IPS DF 6.9 (cell line): ENCODE measurements around the gene AAGAB.

Experiments
- DNase-seq: peaks from one replicate; pipeline ENCODE4 v3.0.0-alpha.2; 2013; ENCODE audit warnings: low read depth, low spot score
- H3K27ac ChIP-seq: one replicate; pipeline ENCODE4 v1.5.1; 2013; ENCODE audit warnings: low read length, control low read depth
- H3K27me3 ChIP-seq: 2 replicates; pipeline ENCODE4 v1.6.1; 2013; ENCODE audit warnings: mild to moderate bottlenecking, low read length; ENCODE audit not compliant: control insufficient read depth, insufficient read depth
- H3K36me3 ChIP-seq: 2 replicates; pipeline ENCODE4 v1.6.1; 2013; ENCODE audit warnings: low read length; ENCODE audit not compliant: control insufficient read depth, insufficient read depth
- H3K4me1 ChIP-seq: 2 replicates; pipeline ENCODE4 v1.6.1; 2013; ENCODE audit warnings: low read length; ENCODE audit not compliant: control insufficient read depth, insufficient read depth
- H3K4me3 ChIP-seq: 2 replicates; pipeline ENCODE4 v1.5.1; 2013; ENCODE audit warnings: mild to moderate bottlenecking, low read length
- H3K9me3 ChIP-seq: 2 replicates; pipeline ENCODE4 v1.6.1; 2013; ENCODE audit warnings: low read length, inconsistent platforms; ENCODE audit not compliant: control insufficient read depth, insufficient read depth
- WGBS: extraction: QIAGEN DNeasy Blood & Tissue Kit; methylation state at CpG from one replicate; pipeline ENCODE4 v1.1.7; 2013; ENCODE audit warnings: mixed read lengths, missing lambda C conversion rate; ENCODE audit not compliant: insufficient read length, insufficient coverage; 5-methylcytosine and 5-hydroxymethylcytosine counted together

The AAGAB gene

GRCh38 chr15:67183443-67184169, 70.9 kb downstream of the AAGAB start:
- no peaks in the 10 kb centered on the region for H3K9me3 ChIP-seq
- no peak overlapping the region for H3K27ac ChIP-seq
- H3K4me1 ChIP-seq: peaks cover 2% of the 10 kb centered on the region; the same call in 1 of the 2 replicates
- H3K27me3 ChIP-seq: no peaks in the 10 kb centered on the region
- no peak overlapping the region for H3K4me3 ChIP-seq
- peaks cover 3% of the 10 kb centered on the region; the same call in 1 of the 2 replicates for H3K36me3 ChIP-seq
- DNase-seq: no peak
- WGBS: no CpG with 5 or more reads among the region's 7 CpGs

GRCh38 chr15:67181221-67181639, 73.2 kb downstream of the AAGAB start:
- no peak overlapping the region for H3K4me3 ChIP-seq
- no peak overlapping the region for H3K27ac ChIP-seq
- H3K27me3 ChIP-seq: no peaks in the 10 kb centered on the region
- no peak for DNase-seq
- WGBS: no CpG with 5 or more reads among the region's 15 CpGs
- no peaks in the 10 kb centered on the region for H3K36me3 ChIP-seq
- H3K9me3 ChIP-seq: no peaks in the 10 kb centered on the region
- H3K4me1 ChIP-seq: peaks cover 4% of the 10 kb centered on the region; the same call in 1 of the 2 replicates

GRCh38 chr15:67180514-67181191, 73.8 kb downstream of the AAGAB start:
- Histone ChIP-seq H3K36me3 (no peaks in the 10 kb centered on the region), H3K4me3 (no peak overlapping the region), H3K27me3 (no peaks in the 10 kb centered on the region), H3K9me3 (no peaks in the 10 kb centered on the region), H3K27ac (no peak overlapping the region), H3K4me1 (peaks cover 3% of the 10 kb centered on the region; the same call in 1 of the 2 replicates)
- WGBS: no CpG with 5 or more reads among the region's 10 CpGs
- no peak for DNase-seq

- no peak overlapping the region for H3K4me3 ChIP-seq
- no peaks in the 10 kb centered on the region for H3K27me3 ChIP-seq
- H3K9me3 ChIP-seq: no peaks in the 10 kb centered on the region
- no peaks in the 10 kb centered on the region for H3K36me3 ChIP-seq
- H3K4me1 ChIP-seq: 0 out of 2 replicates have a peak, but pooled peaks cover 2% of the 10 kb centered on the region
- no peak for DNase-seq
- no CpG with 5 or more reads among the region's 11 CpGs for WGBS
- no peak overlapping the region for H3K27ac ChIP-seq
Observed at GRCh38 chr15:67180035-67180434, 74.4 kb downstream of the AAGAB start.

- no peaks in the 10 kb centered on the region for H3K36me3 ChIP-seq
- H3K27me3 ChIP-seq: no peaks in the 10 kb centered on the region
- no peak overlapping the region for H3K27ac ChIP-seq
- 0 out of 2 replicates have a peak, but pooled peaks cover 2% of the 10 kb centered on the region for H3K4me1 ChIP-seq
- WGBS: no CpG with 5 or more reads among the region's 9 CpGs
- DNase-seq: no peak
- H3K4me3 ChIP-seq: no peak overlapping the region
- H3K9me3 ChIP-seq: no peaks in the 10 kb centered on the region
Observed at GRCh38 chr15:67179411-67179995, 75.0 kb downstream of the AAGAB start.

- 0 out of 2 replicates have a peak, but pooled peaks cover 2% of the 10 kb centered on the region for H3K4me1 ChIP-seq
Observed at GRCh38 chr15:67178569-67179210, 75.8 kb downstream of the AAGAB start.

GRCh38 chr15:67177752-67178151, 76.7 kb downstream of the AAGAB start:
- DNase-seq: no peak
- no peaks in the 10 kb centered on the region for H3K27me3 ChIP-seq
- no peak overlapping the region for H3K27ac ChIP-seq
- H3K36me3 ChIP-seq: no peaks in the 10 kb centered on the region
- 0 out of 2 replicates have a peak, but pooled peaks cover 2% of the 10 kb centered on the region for H3K4me1 ChIP-seq
- H3K9me3 ChIP-seq: no peaks in the 10 kb centered on the region
- no CpG with 5 or more reads among the region's 6 CpGs for WGBS
- no peak overlapping the region for H3K4me3 ChIP-seq

More at GRCh38 chr15:67178569-67179210, 75.8 kb downstream of the AAGAB start:
- no peaks in the 10 kb centered on the region for H3K9me3 ChIP-seq
- no peaks in the 10 kb centered on the region for H3K36me3 ChIP-seq
- no peak overlapping the region for H3K4me3 ChIP-seq
- no CpG with 5 or more reads among the region's 11 CpGs for WGBS
- no peaks in the 10 kb centered on the region for H3K27me3 ChIP-seq
- no peak overlapping the region for H3K27ac ChIP-seq
- DNase-seq: no peak

- no peaks in the 10 kb centered on the region for H3K9me3 ChIP-seq
- no CpG with 5 or more reads among the region's 14 CpGs for WGBS
- DNase-seq: no peak
- no peaks in the 10 kb centered on the region for H3K27me3 ChIP-seq
- no peak overlapping the region for H3K27ac ChIP-seq
- no peak overlapping the region for H3K4me3 ChIP-seq
- no peaks in the 10 kb centered on the region for H3K36me3 ChIP-seq
- 0 out of 2 replicates have a peak, but pooled peaks cover 2% of the 10 kb centered on the region for H3K4me1 ChIP-seq
Observed at GRCh38 chr15:67176195-67176971, 78.1 kb downstream of the AAGAB start.

GRCh38 chr15:67175643-67176071, 78.8 kb downstream of the AAGAB start:
- Histone ChIP-seq H3K9me3 (no peaks in the 10 kb centered on the region), H3K27me3 (no peaks in the 10 kb centered on the region), H3K27ac (no peak overlapping the region), H3K4me1 (0 out of 2 replicates have a peak, but pooled peaks cover 2% of the 10 kb centered on the region), H3K36me3 (no peaks in the 10 kb centered on the region), H3K4me3 (no peak overlapping the region)
- DNase-seq: no peak
- no CpG with 5 or more reads among the region's 11 CpGs for WGBS
